Activated T-cell treated with anti-CD3 and anti-CD28 coated beads, Interleukin-2, amount 50 U/mL, for 72 hours (primary cell): Measurements from ENCODE around the gene CENPP. TPM values are rescaled to one million over a fixed set of nuclear protein-coding genes. Genes with fewer than 3 reads are reported as not detected.

Experiments used
- ATAC-seq, 2 donors: fragments of 150-1000 bp; cut with Tn5 transposase; replicated peaks in 1 of 2; 2 replicates each; pipeline ENCODE4 v1.10.0; 2021; ENCODE audit warnings: moderate library complexity in 2 of 2, mild to moderate bottlenecking in 1 of 2
- DNase-seq, 2 donors: peaks; one replicate each; pipeline ENCODE4 v3.0.0; 2021 to 2022; ENCODE audit warnings: mixed read lengths in 1 of 2
- H3K27ac Mint-ChIP-seq: one replicate; pipeline ENCODE4 v1.8.0; 2022; ENCODE audit warnings: mild to moderate bottlenecking, moderate library complexity, mixed read lengths
- H3K27me3 Mint-ChIP-seq: one replicate; pipeline ENCODE4 v1.8.0; 2022; ENCODE audit warnings: low read depth, mixed read lengths
- H3K36me3 Mint-ChIP-seq, 2 donors: one replicate each; pipeline ENCODE4 v1.8.0; 2022; ENCODE audit warnings: mixed read lengths in 2 of 2, mild to moderate bottlenecking in 1 of 2; ENCODE audit not compliant: insufficient read depth in 2 of 2
- H3K4me1 Mint-ChIP-seq: one replicate; pipeline ENCODE4 v1.8.0; 2022; ENCODE audit warnings: low read depth, mixed read lengths
- H3K4me3 Mint-ChIP-seq, 2 donors: one replicate each; pipeline ENCODE4 v1.8.0; 2022; ENCODE audit warnings: mild to moderate bottlenecking in 2 of 2, mixed read lengths in 2 of 2, moderate library complexity in 2 of 2
- H3K9me3 Mint-ChIP-seq, 2 donors: one replicate each; pipeline ENCODE4 v1.8.0; 2022; ENCODE audit warnings: mixed read lengths in 2 of 2
- total RNA-seq, 2 donors: library from RNA; stranded (reverse); gene quantifications; one replicate each; pipeline ENCODE4 v1.2.3, GENCODE V29; 2022

Gene CENPP
- total RNA-seq, 2 donors from 2014 or later: 25.2 to 28.2 TPM

- ATAC-seq (no peak), DNase-seq (no peak)
- Mint-ChIP-seq H3K27me3 (no peaks in the 10 kb centered on the region), H3K4me3 (no peak overlapping the region), H3K9me3 (no peaks in the 10 kb centered on the region), H3K27ac (no peak overlapping the region), H3K36me3 (no peaks in the 10 kb centered on the region), H3K4me1 (no peaks in the 10 kb centered on the region)
These were observed 177.4 kb downstream of the CENPP start for GRCh38 chr9:92503156-92503555.

- H3K27me3 Mint-ChIP-seq: no peaks in the 10 kb centered on the region
- H3K36me3 Mint-ChIP-seq: no peaks in the 10 kb centered on the region
- H3K9me3 Mint-ChIP-seq: no peaks in the 10 kb centered on the region
- H3K4me1 Mint-ChIP-seq: no peaks in the 10 kb centered on the region
- ATAC-seq: no peak
- no peak for DNase-seq
- H3K27ac Mint-ChIP-seq: no peak overlapping the region
- H3K4me3 Mint-ChIP-seq: no peak overlapping the region
These were observed 179.1 kb downstream of the CENPP start for GRCh38 chr9:92504881-92505280.

GRCh38 chr9:92506184-92506857, 180.6 kb downstream of the CENPP start:
- H3K4me1 Mint-ChIP-seq: no peaks in the 10 kb centered on the region
- H3K9me3 Mint-ChIP-seq: no peaks in the 10 kb centered on the region
- no peak overlapping the region for H3K27ac Mint-ChIP-seq
- ATAC-seq: no peak
- H3K27me3 Mint-ChIP-seq: no peaks in the 10 kb centered on the region
- no peak for DNase-seq
- H3K4me3 Mint-ChIP-seq: no peak overlapping the region
- H3K36me3 Mint-ChIP-seq: no peaks in the 10 kb centered on the region

DNA sequence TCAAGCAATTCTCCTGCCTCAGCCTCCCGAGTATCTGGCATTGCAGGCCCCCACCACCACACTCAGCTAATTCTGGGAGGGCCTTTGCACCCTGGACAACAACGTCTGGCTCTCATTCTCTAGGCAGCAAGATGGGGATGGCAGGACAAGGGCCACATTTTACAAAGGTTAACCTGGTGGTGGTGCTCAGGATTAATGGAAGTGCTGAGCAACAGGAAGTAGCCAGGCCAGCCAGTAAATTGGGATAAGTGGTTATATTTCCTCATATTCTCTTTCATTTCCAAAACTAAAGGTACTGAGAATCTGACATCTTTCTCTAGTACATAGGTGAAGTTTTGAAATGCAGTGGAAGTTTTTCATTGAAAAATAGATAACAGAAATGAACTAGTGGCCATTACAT, 181.3 kb downstream of the CENPP start:
- Mint-ChIP-seq H3K4me1 (no peaks in the 10 kb centered on the region), H3K27ac (no peak overlapping the region)
- ATAC-seq: no peak

DNA sequence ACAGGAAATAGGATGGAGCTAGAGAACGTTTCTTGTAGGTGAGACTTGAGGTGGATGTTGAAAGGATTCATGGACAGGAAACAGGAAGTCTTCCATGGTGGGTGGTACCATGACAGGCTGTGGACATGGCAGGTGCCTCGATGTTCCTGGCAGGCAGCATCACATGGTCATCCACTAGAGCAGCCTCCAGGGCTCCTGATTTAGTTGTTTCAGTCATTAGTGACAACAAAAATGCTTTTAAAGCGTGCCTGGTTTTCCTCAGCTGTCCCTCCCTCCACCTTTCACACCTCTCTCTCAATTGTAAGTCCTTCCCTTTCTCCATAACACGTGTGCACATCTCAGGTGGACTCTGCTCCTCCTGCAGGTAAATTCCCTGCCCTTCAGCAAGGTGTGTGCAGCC, 181.7 kb downstream of the CENPP start:
- ATAC-seq: no peak
- no peaks in the 10 kb centered on the region for H3K9me3 Mint-ChIP-seq
- no peaks in the 10 kb centered on the region for H3K4me1 Mint-ChIP-seq
- H3K36me3 Mint-ChIP-seq: no peaks in the 10 kb centered on the region
- no peaks in the 10 kb centered on the region for H3K27me3 Mint-ChIP-seq
- no peak overlapping the region for H3K27ac Mint-ChIP-seq
- DNase-seq: no peak
- H3K4me3 Mint-ChIP-seq: no peak overlapping the region

More for the DNA sequence above, 181.3 kb downstream of the CENPP start:
- no peak for DNase-seq
- Mint-ChIP-seq H3K4me3 (no peak overlapping the region), H3K27me3 (no peaks in the 10 kb centered on the region), H3K9me3 (no peaks in the 10 kb centered on the region), H3K36me3 (no peaks in the 10 kb centered on the region)

GRCh38 chr9:92508018-92508820, 182.5 kb downstream of the CENPP start:
- H3K27me3 Mint-ChIP-seq: no peaks in the 10 kb centered on the region
- H3K4me3 Mint-ChIP-seq: no peak overlapping the region
- DNase-seq (no peak), ATAC-seq (no peak)
- H3K4me1 Mint-ChIP-seq: no peaks in the 10 kb centered on the region
- no peak overlapping the region for H3K27ac Mint-ChIP-seq
- no peaks in the 10 kb centered on the region for H3K36me3 Mint-ChIP-seq
- no peaks in the 10 kb centered on the region for H3K9me3 Mint-ChIP-seq

- no peak overlapping the region for H3K4me3 Mint-ChIP-seq
- no peaks in the 10 kb centered on the region for H3K4me1 Mint-ChIP-seq
- no peaks in the 10 kb centered on the region for H3K27me3 Mint-ChIP-seq
- no peak overlapping the region for H3K27ac Mint-ChIP-seq
- no peaks in the 10 kb centered on the region for H3K9me3 Mint-ChIP-seq
- no peaks in the 10 kb centered on the region for H3K36me3 Mint-ChIP-seq
- ATAC-seq: no peak
- DNase-seq: no peak
These were observed 183.3 kb downstream of the CENPP start for GRCh38 chr9:92509050-92509449.

DNA sequence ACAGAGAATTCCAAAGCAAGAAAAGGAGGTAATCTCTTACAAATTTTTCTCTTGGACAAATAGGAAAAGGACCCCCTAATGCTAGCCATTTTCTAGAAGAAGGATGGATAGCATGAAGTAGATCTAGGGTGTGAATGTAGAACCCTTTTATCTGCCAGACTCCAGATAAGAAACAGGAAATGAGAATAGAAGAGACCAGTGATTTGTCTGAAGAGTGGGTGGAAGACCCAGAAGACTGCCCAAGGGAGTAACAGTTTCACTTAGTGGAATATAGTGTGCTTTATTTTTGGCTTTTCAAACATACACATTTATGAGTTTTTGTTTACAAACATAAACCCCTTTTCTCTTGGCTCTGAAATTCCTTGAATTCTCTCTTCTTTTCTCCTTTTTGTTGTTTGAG, 185.0 kb downstream of the CENPP start:
- no peak for DNase-seq
- H3K4me1 Mint-ChIP-seq: no peaks in the 10 kb centered on the region

DNA sequence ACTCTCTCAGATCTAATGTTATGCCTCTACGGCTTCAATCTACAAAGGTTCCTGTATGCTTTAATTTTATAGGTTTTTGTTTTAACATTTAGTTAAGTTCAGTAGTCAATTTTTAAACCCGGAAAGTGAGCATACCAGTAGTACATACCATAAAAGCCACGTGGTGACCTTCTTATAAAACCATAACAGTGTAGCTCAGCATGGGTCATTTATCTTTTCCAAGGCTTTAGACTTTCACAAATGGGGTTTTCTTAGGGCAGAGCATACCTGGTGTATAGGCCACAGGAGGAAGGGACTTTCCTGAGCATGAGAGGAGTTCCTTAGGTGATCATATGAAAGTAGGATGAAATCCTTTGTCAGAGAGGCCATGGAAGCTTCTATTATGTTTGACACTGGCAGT, 186.9 kb downstream of the CENPP start:
- no peaks in the 10 kb centered on the region for H3K4me1 Mint-ChIP-seq
- no peak overlapping the region for H3K27ac Mint-ChIP-seq
- H3K27me3 Mint-ChIP-seq: no peaks in the 10 kb centered on the region
- DNase-seq (no peak), ATAC-seq (no peak)
- H3K4me3 Mint-ChIP-seq: no peak overlapping the region
- no peaks in the 10 kb centered on the region for H3K36me3 Mint-ChIP-seq
- H3K9me3 Mint-ChIP-seq: no peaks in the 10 kb centered on the region

More for the DNA sequence above, 185.0 kb downstream of the CENPP start:
- H3K27ac Mint-ChIP-seq: no peak overlapping the region
- H3K27me3 Mint-ChIP-seq: no peaks in the 10 kb centered on the region
- ATAC-seq: no peak
- no peaks in the 10 kb centered on the region for H3K9me3 Mint-ChIP-seq
- H3K4me3 Mint-ChIP-seq: no peak overlapping the region
- H3K36me3 Mint-ChIP-seq: no peaks in the 10 kb centered on the region

GRCh38 chr9:92513349-92513748, 187.6 kb downstream of the CENPP start:
- Mint-ChIP-seq H3K27ac (no peak overlapping the region), H3K27me3 (no peaks in the 10 kb centered on the region), H3K9me3 (no peaks in the 10 kb centered on the region), H3K4me3 (no peak overlapping the region), H3K4me1 (no peaks in the 10 kb centered on the region), H3K36me3 (no peaks in the 10 kb centered on the region)
- ATAC-seq: no peak
- DNase-seq: no peak

- Mint-ChIP-seq H3K4me3 (no peak overlapping the region), H3K27ac (no peak overlapping the region), H3K9me3 (no peaks in the 10 kb centered on the region), H3K27me3 (no peaks in the 10 kb centered on the region), H3K4me1 (no peaks in the 10 kb centered on the region), H3K36me3 (no peaks in the 10 kb centered on the region)
- DNase-seq (no peak), ATAC-seq (no peak)
These were observed 188.9 kb downstream of the CENPP start for GRCh38 chr9:92514635-92515034.

- Mint-ChIP-seq H3K9me3 (no peaks in the 10 kb centered on the region), H3K27me3 (no peaks in the 10 kb centered on the region), H3K27ac (no peak overlapping the region), H3K4me1 (no peaks in the 10 kb centered on the region), H3K36me3 (no peaks in the 10 kb centered on the region), H3K4me3 (no peak overlapping the region)
- DNase-seq (no peak), ATAC-seq (no peak)
These were observed 190.8 kb downstream of the CENPP start for GRCh38 chr9:92516521-92516920.

DNA sequence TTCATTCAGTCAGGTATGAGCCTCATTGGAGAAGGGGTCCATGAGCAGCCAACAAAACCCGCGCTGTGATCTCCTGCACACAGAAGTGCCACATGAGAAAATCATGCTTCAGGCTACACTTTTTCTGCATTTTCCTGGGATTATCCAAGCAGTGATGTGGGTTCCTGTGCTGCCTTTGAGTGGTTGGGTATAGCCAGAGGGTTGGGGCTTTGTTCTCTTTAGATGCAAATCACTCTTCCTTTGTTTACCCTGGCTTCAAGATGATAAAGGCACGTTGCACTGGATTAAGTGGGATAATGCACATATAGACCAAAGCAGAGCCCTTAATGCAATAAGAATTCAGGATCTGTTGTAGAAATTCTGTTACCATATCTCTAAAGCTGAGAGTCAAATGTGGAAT, 191.3 kb downstream of the CENPP start:
- Mint-ChIP-seq H3K9me3 (no peaks in the 10 kb centered on the region), H3K27me3 (no peaks in the 10 kb centered on the region), H3K4me1 (no peaks in the 10 kb centered on the region), H3K4me3 (no peak overlapping the region), H3K36me3 (no peaks in the 10 kb centered on the region), H3K27ac (no peak overlapping the region)
- no peak for ATAC-seq
- DNase-seq: no peak

GRCh38 chr9:92518199-92518598, 192.4 kb downstream of the CENPP start:
- ATAC-seq (no peak), DNase-seq (no peak)
- Mint-ChIP-seq H3K9me3 (no peaks in the 10 kb centered on the region), H3K4me1 (no peaks in the 10 kb centered on the region), H3K27ac (no peak overlapping the region), H3K27me3 (no peaks in the 10 kb centered on the region), H3K4me3 (no peak overlapping the region), H3K36me3 (no peaks in the 10 kb centered on the region)
